ENCODE results near the gene SUPV3L1. TPM values are rescaled to one million over a fixed set of nuclear protein-coding genes. Genes with fewer than 3 reads are reported as not detected.

Gene SUPV3L1
- polyA plus RNA-seq, 1 donor (not counting 4 experiments of a cell fraction or from before 2014, with no cell fraction given): 34.1 TPM

DNA sequence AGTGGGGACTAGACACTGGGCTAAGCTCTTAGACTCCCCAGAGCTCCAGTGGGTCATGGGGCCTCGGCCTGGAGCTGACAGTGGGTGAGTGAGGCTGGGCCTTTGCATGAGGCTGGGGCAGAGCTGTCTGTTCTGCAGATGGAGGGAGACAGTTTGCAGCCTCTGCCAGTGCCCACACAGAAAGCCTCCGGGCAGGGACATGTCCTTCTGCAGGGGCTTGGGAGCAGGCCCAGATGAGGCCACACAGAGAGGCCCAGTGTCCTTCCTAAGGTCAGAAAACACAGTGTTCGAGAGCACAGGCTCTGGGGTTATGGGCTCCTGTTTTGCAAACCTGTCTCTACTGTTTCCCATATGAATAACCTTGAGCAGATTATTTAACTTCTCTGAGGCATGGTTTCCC, 73.1 kb downstream of the SUPV3L1 start:
- H3K36me3 ChIP-seq (ENCODE audit: control insufficient read depth in 2 of 2, extremely low read depth in 1 of 2, insufficient read depth in 2 of 2, low read length in 2 of 2): no peaks in the 10 kb centered on the region
- TF ChIP-seq CTCF (optimal IDR thresholded peaks at IDR 0.05 in 1 of 3, IDR thresholded peaks at IDR 0.05 in 1 of 3, conservative IDR thresholded peaks at IDR 0.05 in 1 of 3; ENCODE audit: extremely low read depth in 1 of 3, insufficient read depth in 2 of 3, low read length in 3 of 3) (no peak), EZH2 (IDR thresholded peaks at IDR 0.05; ENCODE audit: low read length) (no peak)
- no peak overlapping the region for H3K4me3 ChIP-seq (ENCODE audit: control insufficient read depth in 2 of 3, extremely low read depth in 1 of 3, insufficient read depth in 2 of 3, low read depth in 1 of 3, low read length in 3 of 3)
- DNase-seq (ENCODE audit: low read depth, low spot score) (no peak), FAIRE-seq (no peak)
- H4K20me1 ChIP-seq (ENCODE audit: control insufficient read depth, extremely low read depth, insufficient read depth, low read length): no peaks in the 10 kb centered on the region
- no peaks in the 10 kb centered on the region for H3K4me1 ChIP-seq (ENCODE audit: control insufficient read depth, extremely low read depth, insufficient read depth, low read length)
- no peak overlapping the region for H3K27ac ChIP-seq (ENCODE audit: control insufficient read depth, insufficient read depth, low read length)
- dilution Hi-C loops (cut with MboI; ENCODE audit: extremely low pct_ligation_motif_present, low sequenced_read_pairs): no loop called here
- H3K9ac ChIP-seq (ENCODE audit: control insufficient read depth, extremely low read depth, insufficient read depth, low read length): no peak overlapping the region
- no peak overlapping the region for H2AFZ ChIP-seq (ENCODE audit: control insufficient read depth, low read length)
- H3K4me2 ChIP-seq (ENCODE audit: control insufficient read depth, extremely low read depth, insufficient read depth, low read depth, low read length): no peak overlapping the region
- no peaks in the 10 kb centered on the region for H3K79me2 ChIP-seq (ENCODE audit: control insufficient read depth, insufficient read depth, low read length)
- H3K9me1 ChIP-seq (ENCODE audit: control insufficient read depth, extremely low read depth, insufficient read depth, low read length): no peaks in the 10 kb centered on the region
- no peaks in the 10 kb centered on the region for H3K27me3 ChIP-seq (ENCODE audit: control insufficient read depth, extremely low read depth, insufficient read depth, low read length)
- no peaks in the 10 kb centered on the region for H3K9me3 ChIP-seq (ENCODE audit: control insufficient read depth, low read depth, low read length)

DNA sequence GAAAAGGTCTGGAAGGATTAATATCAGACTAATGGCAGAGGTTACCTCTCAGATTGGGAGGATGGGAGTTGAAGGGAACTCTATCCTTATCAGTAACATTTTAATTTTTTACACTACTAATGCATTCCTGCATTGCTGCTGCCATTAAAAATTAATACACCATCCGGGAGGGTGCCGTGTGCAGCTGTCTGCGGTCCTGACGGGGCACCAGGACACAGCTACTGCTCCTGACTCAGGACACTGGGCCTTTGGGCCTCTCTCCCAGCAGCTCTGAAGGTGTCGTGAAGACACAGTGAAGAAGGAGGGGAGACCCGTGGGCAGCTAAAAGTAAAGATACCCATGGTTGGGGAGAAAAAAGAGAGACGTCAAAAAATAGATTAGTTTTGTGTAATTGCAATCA, 74.8 kb downstream of the SUPV3L1 start:
- Histone ChIP-seq H3K4me2 (ENCODE audit: control insufficient read depth, extremely low read depth, insufficient read depth, low read depth, low read length) (no peak overlapping the region), H3K9me1 (ENCODE audit: control insufficient read depth, extremely low read depth, insufficient read depth, low read length) (no peaks in the 10 kb centered on the region), H3K27ac (ENCODE audit: control insufficient read depth, insufficient read depth, low read length) (no peak overlapping the region), H3K4me1 (ENCODE audit: control insufficient read depth, extremely low read depth, insufficient read depth, low read length) (no peaks in the 10 kb centered on the region), H3K9me3 (ENCODE audit: control insufficient read depth, low read depth, low read length) (no peaks in the 10 kb centered on the region), H3K79me2 (ENCODE audit: control insufficient read depth, insufficient read depth, low read length) (no peaks in the 10 kb centered on the region), H3K27me3 (ENCODE audit: control insufficient read depth, extremely low read depth, insufficient read depth, low read length) (no peaks in the 10 kb centered on the region), H4K20me1 (ENCODE audit: control insufficient read depth, extremely low read depth, insufficient read depth, low read length) (no peaks in the 10 kb centered on the region), H3K4me3 (ENCODE audit: control insufficient read depth in 2 of 3, extremely low read depth in 1 of 3, insufficient read depth in 2 of 3, low read depth in 1 of 3, low read length in 3 of 3) (no peak overlapping the region), H3K9ac (ENCODE audit: control insufficient read depth, extremely low read depth, insufficient read depth, low read length) (no peak overlapping the region), H2AFZ (ENCODE audit: control insufficient read depth, low read length) (no peak overlapping the region), H3K36me3 (ENCODE audit: control insufficient read depth in 2 of 2, extremely low read depth in 1 of 2, insufficient read depth in 2 of 2, low read length in 2 of 2) (no peaks in the 10 kb centered on the region)
- DNase-seq (ENCODE audit: low read depth, low spot score) (no peak), FAIRE-seq (no peak)
- dilution Hi-C loops (cut with MboI; ENCODE audit: extremely low pct_ligation_motif_present, low sequenced_read_pairs): no loop called here
- TF ChIP-seq EZH2 (IDR thresholded peaks at IDR 0.05; ENCODE audit: low read length) (no peak), CTCF (optimal IDR thresholded peaks at IDR 0.05 in 1 of 3, IDR thresholded peaks at IDR 0.05 in 1 of 3, conservative IDR thresholded peaks at IDR 0.05 in 1 of 3; ENCODE audit: extremely low read depth in 1 of 3, insufficient read depth in 2 of 3, low read length in 3 of 3) (no peak)

Other genes starting within 250 kb of the SUPV3L1 start
- 88.1 to 157 TPM (median 110 TPM) in 3 replicates for gene DDX21, start 224.1 kb upstream of the SUPV3L1 start, polyA plus RNA-seq
- 28.8 to 48.9 TPM (median 37.0 TPM) in 3 replicates for gene KIFBP, start 191.4 kb upstream of the SUPV3L1 start, polyA plus RNA-seq
- gene SRGN, start 92.1 kb upstream of the SUPV3L1 start, polyA plus RNA-seq: 2.1 to 3.2 TPM (median 2.7 TPM) in 3 replicates
- 30.7 to 64.3 TPM (median 33.5 TPM) in 3 replicates for gene VPS26A, start 56.1 kb upstream of the SUPV3L1 start, polyA plus RNA-seq
- gene HKDC1, start 40.1 kb downstream of the SUPV3L1 start, polyA plus RNA-seq: 0.33 to 0.37 TPM (median 0.36 TPM) in 3 replicates
- gene HK1, start 98.3 kb downstream of the SUPV3L1 start, polyA plus RNA-seq: 90.9 to 113 TPM (median 106 TPM) in 3 replicates
- gene TACR2, start 236.7 kb downstream of the SUPV3L1 start, polyA plus RNA-seq: 0.05 to 0.11 TPM (median 0.07 TPM) in 3 replicates

Measured in keratinocyte (primary cell).